SK-N-SH (cell line): ENCODE measurements around the gene PHIP. TPM values are rescaled to one million over a fixed set of nuclear protein-coding genes. Genes with fewer than 3 reads are reported as not detected.

Source experiments
- CTCF ChIA-PET: fragments of 300-600, 350-600 bp; formaldehyde crosslinking; extraction: SDS; loops from one replicate; lab custom pipeline; 2021; lab: Yijun Ruan, JAX
- POLR2A ChIA-PET: fragments of 350-600 bp; sonication (Branson Sonifier 250); formaldehyde crosslinking; extraction: SDS; loops from one replicate; lab custom pipeline; 2020; ENCODE audit warnings: antibody characterized with exemption, inconsistent platforms; lab: Yijun Ruan, JAX
- DNase-seq: peaks from one replicate; pipeline ENCODE4 v3.0.0; 2012
- H2AFZ ChIP-seq: fragments of 200-600 bp; sonication (generic); 2 replicates; pipeline ENCODE4 v1.8.1; 2016; ENCODE audit warnings: antibody characterized with exemption, mild to moderate bottlenecking, low read depth
- H3F3A ChIP-seq: fragments of 200-600 bp; sonication (generic); replicated peaks from 2 replicates; pipeline ENCODE3; 2016; ENCODE audit warnings: antibody characterized with exemption, mild to moderate bottlenecking; ENCODE audit not compliant: insufficient read depth
- H3K27ac ChIP-seq, 2 experiments: fragments of 200-500 bp in 1 of 2; fragments of 200-600 bp in 1 of 2; sonication (Bioruptor generic) in 1 of 2; sonication (generic), shearing (Covaris generic) in 1 of 2; 2 replicates each; pipeline versions ENCODE4 v1.5.1 to v1.6.1; 2014 to 2016; ENCODE audit warnings: low read depth in 2 of 2, inconsistent platforms in 1 of 2, low read length in 1 of 2, mild to moderate bottlenecking in 1 of 2, mixed read lengths in 1 of 2
- H3K27me3 ChIP-seq: fragments of 200-600 bp; sonication (generic), shearing (Covaris generic); 2 replicates; pipeline ENCODE4 v1.6.1; 2016; ENCODE audit warnings: mixed run types; ENCODE audit not compliant: insufficient read depth
- H3K36me3 ChIP-seq, 2 experiments: fragments of 200-500 bp in 1 of 2; fragments of 200-600 bp in 1 of 2; sonication (Bioruptor generic) in 1 of 2; sonication (generic) in 1 of 2; replicated peaks in 1 of 2; 2 replicates each; pipeline versions ENCODE3 to v1.5.1; 2014 to 2016; ENCODE audit warnings: low read length in 1 of 2, mild to moderate bottlenecking in 1 of 2; ENCODE audit not compliant: insufficient read depth in 2 of 2, control insufficient read depth in 1 of 2
- H3K4me1 ChIP-seq, 2 experiments: fragments of 200-500 bp in 1 of 2; fragments of 200-600 bp in 1 of 2; sonication (Bioruptor generic) in 1 of 2; sonication (generic), shearing (Covaris generic) in 1 of 2; 2 replicates each; pipeline versions ENCODE4 v1.5.1 to v1.6.1; 2014 to 2016; ENCODE audit warnings: low read depth in 1 of 2, low read length in 1 of 2, mixed run types in 1 of 2; ENCODE audit not compliant: insufficient read depth in 2 of 2, control insufficient read depth in 1 of 2
- H3K4me2 ChIP-seq: fragments of 200-600 bp; sonication (generic), shearing (Covaris generic); 2 replicates; pipeline ENCODE4 v1.6.1; 2017; ENCODE audit warnings: mixed run types
- H3K4me3 ChIP-seq, 2 experiments: fragments of 200-500 bp in 1 of 2; fragments of 200-600 bp in 1 of 2; sonication (Bioruptor generic) in 1 of 2; sonication (generic), shearing (Covaris generic) in 1 of 2; 2 replicates each; pipeline versions ENCODE4 v1.5.1 to v1.8.1; 2014 to 2016; ENCODE audit warnings: low read depth in 2 of 2, inconsistent platforms in 1 of 2, low read length in 1 of 2, mild to moderate bottlenecking in 1 of 2, mixed read lengths in 1 of 2, moderate library complexity in 1 of 2
- H3K79me2 ChIP-seq: fragments of 200-600 bp; sonication (generic); 2 replicates; pipeline ENCODE4 v1.8.1; 2017; ENCODE audit warnings: mild to moderate bottlenecking; ENCODE audit not compliant: insufficient read depth
- H3K9ac ChIP-seq: fragments of 200-600 bp; sonication (generic); 2 replicates; pipeline ENCODE4 v1.6.1; 2017; ENCODE audit warnings: mixed run types
- H3K9me2 ChIP-seq: fragments of 200-600 bp; sonication (generic); 2 replicates; pipeline ENCODE4 v1.6.1; 2017; ENCODE audit warnings: mixed run types
- H3K9me3 ChIP-seq: fragments of 200-600 bp; sonication (generic); 2 replicates; pipeline ENCODE4 v1.6.1; 2017; ENCODE audit warnings: mixed run types, mild to moderate bottlenecking, moderate library complexity
- H4K20me1 ChIP-seq: fragments of 200-600 bp; sonication (generic); 2 replicates; pipeline ENCODE4 v1.6.1; 2017; ENCODE audit warnings: mild to moderate bottlenecking, mixed run types; ENCODE audit not compliant: insufficient read depth
- CTCF ChIP-seq: fragments of 200-600 bp; sonication (generic); IDR thresholded peaks from 2 replicates; pipeline ENCODE4 v1.6.1; 2017; ENCODE audit warnings: antibody characterized with exemption, mild to moderate bottlenecking, moderate library complexity
- EP300 ChIP-seq, 2 experiments: IDR thresholded peaks; 2 replicates each; pipeline versions ENCODE4 v1.4.0 to v1.6.1; 2012; ENCODE audit warnings: borderline replicate concordance in 1 of 2, low read depth in 1 of 2, low read length in 1 of 2
- FOXJ3 ChIP-seq: sonication (generic); formaldehyde crosslinking; IDR thresholded peaks from 2 replicates; pipeline ENCODE4 v1.5.1; 2020; ENCODE audit warnings: mild to moderate bottlenecking, missing genetic modification reagents
- FOXM1 ChIP-seq: IDR thresholded peaks from 2 replicates; pipeline ENCODE4 v1.4.0; 2012; ENCODE audit warnings: low read depth, mild to moderate bottlenecking
- GABPA ChIP-seq: IDR thresholded peaks from 2 replicates; pipeline ENCODE4 v1.4.0; 2012; ENCODE audit warnings: low read depth, mild to moderate bottlenecking
- IRF3 ChIP-seq: fragments of 150-350 bp; IDR thresholded peaks from 2 replicates; pipeline ENCODE4 v1.6.1; 2016; ENCODE audit warnings: mild to moderate bottlenecking, low read depth, low read length
- MAX ChIP-seq: IDR thresholded peaks from 2 replicates; pipeline ENCODE4 v1.4.0; 2012; ENCODE audit warnings: low read depth
- NFIC ChIP-seq: IDR thresholded peaks from 2 replicates; pipeline ENCODE4 v1.4.0; 2012; ENCODE audit warnings: borderline replicate concordance
- PBX3 ChIP-seq: IDR thresholded peaks from 2 replicates; pipeline ENCODE4; 2012
- POLR2AphosphoS5 ChIP-seq: IDR thresholded peaks from 2 replicates; pipeline ENCODE4 v1.6.1; 2012; ENCODE audit warnings: low read depth, low read length
- RAD21 ChIP-seq: IDR thresholded peaks from 2 replicates; pipeline ENCODE4 v1.6.1; 2012; ENCODE audit warnings: mild to moderate bottlenecking, low read length
- REST ChIP-seq: IDR thresholded peaks from 2 replicates; pipeline ENCODE4 v1.6.1; 2012; ENCODE audit warnings: mild to moderate bottlenecking, low read depth, low read length, moderate library complexity
- RFX5 ChIP-seq: IDR thresholded peaks from 2 replicates; pipeline ENCODE4 v1.6.1; 2012; ENCODE audit warnings: mild to moderate bottlenecking, improper control_type of control experiment, low read length
- RXRA ChIP-seq: IDR thresholded peaks from 2 replicates; pipeline ENCODE4 v1.4.0; 2012; ENCODE audit warnings: low read depth, mild to moderate bottlenecking, borderline replicate concordance
- SIN3A ChIP-seq: IDR thresholded peaks from 2 replicates; pipeline ENCODE4 v1.6.1; 2012; ENCODE audit warnings: low read depth, mild to moderate bottlenecking, low read length, moderate library complexity, borderline replicate concordance
- TAF1 ChIP-seq: IDR thresholded peaks from 2 replicates; pipeline ENCODE4 v1.6.1; 2012; ENCODE audit warnings: low read depth, mild to moderate bottlenecking, low read length, moderate library complexity, borderline replicate concordance
- TCF12 ChIP-seq: IDR thresholded peaks from 2 replicates; pipeline ENCODE4 v1.4.0; 2012
- USF1 ChIP-seq: IDR thresholded peaks from 2 replicates; pipeline ENCODE4 v1.4.0; 2012; ENCODE audit warnings: low read depth, borderline replicate concordance
- YY1 ChIP-seq: IDR thresholded peaks from 2 replicates; pipeline ENCODE4 v1.4.0; 2012; ENCODE audit warnings: low read depth, mild to moderate bottlenecking
- ZBTB33 ChIP-seq: IDR thresholded peaks from 2 replicates; pipeline ENCODE4 v1.4.0; 2012; ENCODE audit warnings: low read depth, borderline replicate concordance
- WGBS: methylation state at CpG from one replicate; pipeline ENCODE4 v1.1.6; 2017; ENCODE audit warnings: low lambda C conversion rate; 5-methylcytosine and 5-hydroxymethylcytosine counted together
- polyA plus RNA-seq, 3 experiments: library from polyadenylated mRNA; depleted of rRNA; stranded (reverse); fragments of >200 nt; gene quantifications; 2 replicates each; pipeline ENCODE4 v1.2.3, GENCODE V29; 2012

PHIP gene
- polyA plus RNA-seq, 1 of the 3 experiments (the other 2 are of a cell fraction): 1.7 TPM

GRCh38 chr6:79073888-79074287 lies 4.2 kb downstream of the PHIP start (continued):
- no peak for TF ChIP-seq ZBTB33

- H3K9ac ChIP-seq: no peak overlapping the region
- ChIA-PET POLR2A (no interaction called here), CTCF (interaction anchor here (1.4 kb wide), 1 partner anchor 395 kb away, joined by 4 read pairs; no protein-coding TSS in a partner anchor)
- DNase-seq: no peak
- peaks cover 12 to 15% of the 10 kb centered on the region in 2 experiments; a peak in 2 of 4 replicates for H3K4me1 ChIP-seq
- no peaks in the 10 kb centered on the region for H4K20me1 ChIP-seq
- no peaks in the 10 kb centered on the region for H3K9me2 ChIP-seq
- H3K4me2 ChIP-seq: no peak overlapping the region
- TF ChIP-seq RXRA: no peak
- TF ChIP-seq RAD21: no peak
- TF ChIP-seq SIN3A: no peak
- no peak for TF ChIP-seq CTCF
- TF ChIP-seq EP300 (IDR thresholded peaks at IDR 0.05; ENCODE audit: borderline replicate concordance in 1 of 2, low read depth in 1 of 2, low read length in 1 of 2): no peak
- TF ChIP-seq MAX: no peak
- TF ChIP-seq GABPA: no peak
- TF ChIP-seq FOXM1: no peak
- no peak for TF ChIP-seq YY1
- no peak for TF ChIP-seq TAF1
- no peak for TF ChIP-seq TCF12
- TF ChIP-seq PBX3: no peak
- TF ChIP-seq NFIC: no peak
- TF ChIP-seq USF1: no peak
- TF ChIP-seq POLR2AphosphoS5: no peak
- TF ChIP-seq FOXJ3 (CRISPR knock-in tag): no peak
- TF ChIP-seq RFX5: no peak
- TF ChIP-seq IRF3: no peak
- TF ChIP-seq REST: no peak
- H3K9me3 ChIP-seq: no peaks in the 10 kb centered on the region
- no peak overlapping the region for H3K27ac ChIP-seq
- no peaks in the 10 kb centered on the region for H3K27me3 ChIP-seq
- WGBS: 92% methylated on average over 3 of the region's 3 CpGs
- no peak overlapping the region for H2AFZ ChIP-seq
- peaks cover 81% of the 10 kb centered on the region for H3K79me2 ChIP-seq
- peaks cover 4% of the 10 kb centered on the region for H3F3A ChIP-seq
- H3K36me3 ChIP-seq: peaks cover 0 to 16% of the 10 kb centered on the region in 2 experiments
- no peak overlapping the region for H3K4me3 ChIP-seq
These were observed 5.3 kb downstream of the PHIP start for GRCh38 chr6:79072640-79073181.
